Parietal lobe (tissue), 1 donor: Measurements from ENCODE around the gene OTUD7B. TPM values are rescaled to one million over a fixed set of nuclear protein-coding genes. Genes with fewer than 3 reads are reported as not detected.

Experiments used
- total RNA-seq: library from RNA; depleted of rRNA; stranded (reverse); fragments of >200 nt; gene quantifications from one replicate; pipeline ENCODE4 v1.2.3, GENCODE V29; 2014

Gene OTUD7B
- 8.1 TPM for total RNA-seq

GRCh38 chr1:150010393-150011115 lies at the start of gene OTUD7B:
Gene OTUD7B (minus strand): TSS chr1:150010726. CDS start chr1:149977510, 33,216 bp downstream.

GRCh38 chr1:149936170-149936991 lies 74.1 kb downstream of the OTUD7B start, which contains the start of gene MTMR11:
Gene MTMR11 (minus strand): TSS chr1:149936879. CDS start chr1:149936647, 232 bp downstream.

GRCh38 chr1:149927563-149928400 lies 82.7 kb downstream of the OTUD7B start, which contains the start of gene SF3B4:
Gene SF3B4 (minus strand): TSS chr1:149927803. CDS start chr1:149927759, 44 bp downstream.

DNA sequence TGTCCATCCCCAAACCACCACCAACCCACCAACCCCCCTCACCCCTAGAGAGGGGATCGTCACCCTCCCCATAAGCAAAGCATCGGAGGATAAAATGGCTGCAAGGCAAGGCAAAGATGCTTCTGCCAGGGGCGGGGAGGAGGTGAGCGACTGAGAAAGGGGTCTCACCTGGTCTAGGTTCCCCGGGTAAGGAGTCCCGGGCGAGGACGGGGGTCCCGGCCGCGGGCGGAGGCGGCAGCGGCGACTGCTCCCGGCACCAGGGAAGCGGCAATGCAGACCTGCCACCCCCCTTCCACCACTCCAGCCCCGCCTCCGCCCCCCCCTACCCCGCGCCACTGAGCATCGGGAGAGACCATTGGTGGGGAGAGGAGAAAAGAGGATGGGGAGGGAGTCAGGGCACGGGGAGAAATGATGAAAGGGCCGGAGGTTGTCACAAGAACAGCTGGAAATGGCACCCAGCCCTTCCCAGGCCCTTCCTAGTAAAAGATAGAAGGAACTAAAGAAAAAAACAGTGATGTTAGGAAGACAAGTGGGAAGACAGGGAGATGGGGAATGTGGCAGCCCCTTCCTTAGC lies 92.9 kb downstream of the OTUD7B start, which contains the start of gene SV2A:
Gene SV2A, minus strand, starts transcription at position 274 of the 574 bp plus-strand sequence. CDS start 4,004 bp downstream, outside the sequence.

DNA sequence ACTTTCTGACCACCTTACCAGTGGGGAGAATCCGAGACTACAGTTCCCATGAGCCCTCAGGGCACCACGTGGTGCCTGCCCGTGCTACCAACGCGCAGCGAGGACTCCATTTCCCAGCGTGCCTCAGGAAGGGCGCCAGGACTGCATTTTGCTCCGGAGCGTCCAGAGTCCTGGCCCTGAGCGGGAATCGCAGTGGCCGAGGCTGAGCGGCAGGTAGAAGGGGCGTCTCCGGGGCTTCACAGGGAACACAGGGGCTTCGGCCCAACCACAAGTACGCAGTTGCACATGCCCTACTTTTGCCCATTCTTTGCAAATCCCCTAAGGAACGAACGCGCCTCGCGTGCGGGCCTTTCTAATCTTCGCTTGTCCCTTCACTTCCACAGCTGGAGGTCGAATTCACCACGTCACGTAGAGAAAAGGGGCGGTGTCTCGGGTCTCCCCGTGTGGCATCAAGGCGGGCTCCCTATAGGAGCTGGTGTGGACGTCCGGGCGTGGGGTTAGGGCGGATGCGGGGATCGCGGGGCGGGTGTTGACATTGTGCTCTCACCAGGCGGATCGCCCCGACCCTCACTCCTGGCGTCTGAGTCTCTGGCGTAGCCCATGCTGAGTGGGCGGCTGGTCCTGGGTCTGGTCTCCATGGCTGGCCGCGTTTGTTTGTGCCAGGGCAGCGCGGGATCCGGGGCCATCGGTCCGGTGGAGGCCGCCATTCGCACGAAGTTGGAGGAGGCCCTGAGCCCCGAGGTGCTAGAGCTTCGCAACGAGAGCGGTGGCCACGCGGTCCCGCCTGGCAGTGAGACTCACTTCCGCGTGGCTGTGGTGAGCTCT lies 110.9 kb downstream of the OTUD7B start, which contains the start of gene BOLA1:
Gene BOLA1, plus strand, starts transcription at position 109 of the 825 bp plus-strand sequence. Its CDS starts 492 bp downstream, at position 601.

Other genes starting within 250 kb of the OTUD7B start
- 5.6 TPM for gene FCGR1A, start 228.0 kb downstream of the OTUD7B start, total RNA-seq
- 13.5 TPM for gene BOLA1, start 111.2 kb downstream of the OTUD7B start, total RNA-seq
- gene SV2A, start 92.9 kb downstream of the OTUD7B start, total RNA-seq = 75.7 TPM
- 15.7 TPM for gene SF3B4, start 82.9 kb downstream of the OTUD7B start, total RNA-seq
- 4.1 TPM for gene MTMR11, start 73.8 kb downstream of the OTUD7B start, total RNA-seq
- gene VPS45, start 57.0 kb upstream of the OTUD7B start, total RNA-seq = 122 TPM
- 69.5 TPM for gene PLEKHO1, start 139.2 kb upstream of the OTUD7B start, total RNA-seq
- gene ANP32E, start 225.4 kb upstream of the OTUD7B start, total RNA-seq = 16.0 TPM
- gene CA14, start 247.0 kb upstream of the OTUD7B start, total RNA-seq = 1.3 TPM